NCI-H774 (cell line): ENCODE data around the gene E2F1.
"Not testable (repeated sequence)": the region's sequence is repeated elsewhere in the genome, so short reads cannot be mapped to it uniquely, and the experiment has no call there.

Experiments
- DNase-seq: peaks from one replicate; lab custom pipeline; 2025; lab: John Stamatoyannopoulos, UW

E2F1 gene

GRCh38 chr20:33710681-33711445 lies 24.7 kb upstream of the E2F1 start:
- no peak for DNase-seq

GRCh38 chr20:33709905-33710541 lies 23.8 kb upstream of the E2F1 start:
- DNase-seq, result no peak

DNA sequence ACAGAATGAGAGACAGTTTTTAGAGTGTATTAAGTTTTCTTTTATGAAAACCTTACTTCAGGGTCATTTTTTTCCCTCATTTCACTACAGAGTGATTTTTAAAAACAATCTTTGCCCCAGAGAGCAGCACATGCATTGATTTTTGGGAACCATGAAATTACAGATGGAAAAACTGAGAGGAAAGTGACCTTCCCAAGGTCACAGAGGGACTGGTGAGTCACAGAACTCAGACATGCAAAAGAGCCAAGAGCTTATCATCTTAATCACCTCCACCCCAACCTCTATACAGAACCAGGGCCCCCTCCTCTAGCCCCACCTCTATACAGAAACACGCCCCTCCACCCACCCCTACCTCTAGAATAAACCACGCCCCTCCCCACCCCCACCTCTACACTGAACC lies 23.2 kb upstream of the E2F1 start:
- DNase-seq, result no peak

DNA sequence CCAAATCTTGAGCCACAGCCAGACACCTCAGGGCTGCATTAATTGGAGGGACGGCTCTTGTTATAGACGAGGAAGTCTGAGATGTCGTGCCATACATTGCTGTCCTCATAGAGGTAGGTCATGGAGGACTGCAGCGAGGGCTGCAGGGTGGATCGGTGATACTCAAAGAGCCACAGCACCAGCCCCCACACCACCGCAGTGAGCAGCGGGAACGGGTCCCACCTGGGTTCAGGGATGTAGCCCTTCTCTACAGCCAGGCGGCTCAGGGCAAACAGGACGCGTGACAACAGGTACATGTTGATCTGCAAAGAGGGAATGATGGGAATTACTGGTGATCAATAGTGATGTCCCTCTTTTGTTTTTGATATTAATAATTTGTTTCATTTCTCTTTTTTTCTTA lies 21.5 kb upstream of the E2F1 start:
- no peak for DNase-seq

DNA sequence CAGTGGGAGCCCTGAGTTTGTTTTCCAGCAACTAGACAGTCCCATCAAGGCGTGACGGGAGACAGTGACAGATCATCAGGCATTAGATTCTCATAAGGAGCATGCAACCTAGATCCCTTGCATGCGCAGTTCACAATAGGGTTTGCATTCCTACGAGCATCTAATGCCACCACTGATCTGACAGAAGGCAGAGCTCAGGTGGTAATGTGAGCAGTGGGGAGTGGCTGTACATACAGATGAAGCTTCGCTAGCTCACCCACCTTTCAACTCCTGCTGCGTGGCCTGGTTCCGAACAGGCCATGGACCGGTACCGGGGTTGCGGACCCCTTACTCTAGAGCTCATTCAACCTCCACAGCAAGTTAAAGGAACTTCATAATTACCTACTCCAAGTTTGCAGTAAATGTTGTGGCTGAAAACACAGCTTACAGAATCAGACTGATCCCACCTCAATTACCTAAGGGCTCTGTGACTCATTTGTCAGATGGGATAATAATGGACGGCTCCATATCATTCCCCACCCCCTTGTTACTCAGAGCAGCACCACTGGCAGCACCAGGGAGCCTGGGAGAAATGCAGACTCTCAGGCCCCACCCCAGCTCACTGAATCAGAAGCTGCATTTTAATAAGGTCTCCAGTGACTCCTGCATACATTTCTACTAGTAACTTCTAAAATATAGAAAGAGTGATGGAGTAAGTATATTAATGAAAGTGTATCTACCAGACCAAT lies 18.2 kb upstream of the E2F1 start:
- DNase-seq, result no peak

GRCh38 chr20:33703498-33704137 lies 17.4 kb upstream of the E2F1 start:
- no peak for DNase-seq

DNA sequence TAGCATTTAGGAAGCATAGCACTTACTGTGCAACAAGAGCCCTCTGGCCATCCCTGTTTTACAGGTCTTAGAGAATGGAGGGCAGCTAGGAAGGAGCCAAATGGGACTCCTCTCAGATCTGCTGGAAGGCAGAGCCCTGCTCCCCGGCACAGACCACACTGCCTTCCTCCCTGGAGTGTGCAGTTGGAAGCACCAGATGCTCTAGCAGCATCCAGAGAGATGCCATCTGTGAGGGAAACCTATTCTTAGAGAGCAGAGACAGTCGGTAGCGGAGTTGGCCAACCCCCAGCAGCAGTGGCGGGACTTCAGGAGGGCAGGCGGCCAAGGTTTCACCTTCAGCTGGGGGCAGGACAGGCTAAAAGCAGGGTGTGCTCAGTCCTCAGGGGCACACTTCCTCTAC lies 16.7 kb upstream of the E2F1 start:
- no peak for DNase-seq

GRCh38 chr20:33701629-33702450 lies 15.7 kb upstream of the E2F1 start:
- no peak for DNase-seq

DNA sequence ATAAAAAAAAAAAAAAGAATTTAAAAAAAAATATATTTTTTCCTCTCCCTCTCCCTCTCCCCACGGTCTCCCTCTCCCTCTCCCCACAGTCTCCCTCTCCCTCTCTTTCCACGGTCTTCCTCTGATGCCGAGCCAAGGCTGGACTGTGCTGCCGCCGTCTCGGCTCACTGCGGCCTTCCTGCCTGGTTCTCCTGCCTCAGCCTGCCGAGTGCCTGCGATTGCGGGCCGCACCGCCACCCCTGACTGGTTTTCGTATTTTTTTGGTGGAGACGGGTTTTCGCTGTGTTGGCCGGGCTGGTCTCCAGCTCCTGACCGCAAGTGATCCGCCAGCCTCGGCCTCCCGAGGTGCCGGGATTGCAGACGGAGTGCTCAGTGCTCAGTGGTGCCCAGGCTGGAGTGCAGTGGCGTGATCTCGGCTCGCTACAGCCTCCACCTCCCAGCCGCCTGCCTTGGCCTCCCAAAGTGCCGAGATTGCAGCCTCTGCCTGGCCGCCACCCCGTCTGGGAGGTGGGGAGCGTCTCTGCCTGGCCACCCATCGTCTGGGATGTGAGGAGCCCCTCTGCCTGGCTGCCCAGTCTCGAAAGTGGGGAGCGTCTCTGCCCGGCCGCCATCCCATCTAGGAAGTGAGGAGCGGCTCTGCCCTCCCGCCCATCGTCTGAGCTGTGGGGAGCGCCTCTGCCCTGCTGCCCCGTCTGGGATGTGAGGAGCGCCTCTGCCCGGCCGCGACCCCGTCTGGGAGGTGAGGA lies 14.7 kb upstream of the E2F1 start:
- DNase-seq, result not testable (repeated sequence)

GRCh38 chr20:33698966-33699365 lies 12.8 kb upstream of the E2F1 start:
- not testable (repeated sequence) for DNase-seq

DNA sequence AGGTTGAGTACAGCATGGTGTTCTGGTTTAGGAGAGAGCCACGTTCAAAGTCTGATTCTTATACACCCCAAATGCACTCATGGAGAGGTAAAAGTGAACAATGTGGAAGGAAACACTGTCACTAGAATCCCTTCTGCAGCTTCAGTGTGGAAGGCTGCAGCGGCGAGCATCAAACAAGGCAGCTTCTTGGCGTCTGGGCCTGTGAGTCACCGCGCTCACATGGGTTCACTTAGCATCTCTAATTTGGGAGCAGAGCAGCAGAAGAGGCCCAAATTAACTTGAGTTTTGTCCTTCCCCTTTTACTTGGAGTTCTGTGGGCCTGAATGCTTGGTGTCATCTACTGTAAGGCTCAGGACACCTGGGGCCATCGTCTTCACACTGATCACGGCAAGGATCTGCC lies 10.9 kb upstream of the E2F1 start:
- no peak for DNase-seq

DNA sequence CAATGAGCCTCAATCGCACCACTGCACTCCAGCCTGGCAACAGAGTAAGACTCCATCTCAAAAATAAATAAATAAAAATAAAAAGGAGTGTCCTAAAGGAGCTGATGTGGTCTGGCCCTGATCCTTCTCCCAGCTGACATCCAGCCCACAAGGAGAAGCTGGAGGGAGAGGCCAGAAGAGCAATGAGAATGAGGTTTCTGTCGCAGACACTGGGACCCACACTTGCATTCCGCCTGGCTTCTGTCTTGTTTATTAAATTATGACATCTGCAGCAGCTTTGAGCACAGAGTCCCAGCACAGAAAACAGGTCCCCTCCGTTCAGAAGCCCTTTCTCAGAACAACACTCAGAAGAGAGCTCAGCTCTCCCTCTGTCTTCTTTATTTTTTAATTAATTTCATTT lies 10.3 kb upstream of the E2F1 start:
- DNase-seq, result no peak

DNA sequence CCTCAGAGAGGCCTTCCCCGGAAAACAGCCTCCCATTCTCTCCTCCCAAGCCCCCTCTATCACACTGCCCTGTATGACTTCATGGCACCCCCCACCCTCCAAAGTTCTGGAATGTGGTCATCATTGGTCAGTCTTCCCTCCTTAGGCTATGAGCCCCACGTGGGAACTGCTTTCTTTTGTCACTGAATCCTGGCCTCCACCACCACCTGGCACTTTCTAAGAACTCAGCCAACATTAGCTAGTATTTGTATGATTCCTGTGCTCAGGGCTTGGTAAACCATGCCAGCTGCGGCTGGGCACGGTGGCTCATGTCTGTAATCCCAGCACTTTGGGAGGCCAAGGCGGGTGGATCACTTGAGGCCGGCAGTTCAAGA lies 8.4 kb upstream of the E2F1 start:
- no peak for DNase-seq

- no peak for DNase-seq
Measured at GRCh38 chr20:33693741-33694638, 7.8 kb upstream of the E2F1 start.

DNA sequence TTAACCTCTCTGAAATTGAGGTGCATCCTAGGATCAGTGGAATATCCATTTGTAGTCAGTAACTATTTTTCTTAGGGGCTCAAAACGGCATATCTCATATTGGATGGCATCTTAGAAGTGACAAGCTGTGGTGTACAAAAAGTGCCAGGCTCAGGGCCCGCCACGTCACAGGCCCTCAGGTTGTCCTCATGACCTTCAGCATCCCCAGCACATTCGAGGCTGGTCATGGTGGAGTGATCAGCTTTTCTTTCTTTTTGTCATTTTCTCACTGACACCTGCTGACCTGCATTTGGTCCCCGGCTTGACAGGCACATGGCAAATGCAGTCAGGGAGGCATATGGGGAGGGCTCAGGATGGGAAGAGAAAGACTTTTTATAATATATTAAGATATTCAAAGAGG lies 7.1 kb upstream of the E2F1 start:
- DNase-seq, result no peak

DNA sequence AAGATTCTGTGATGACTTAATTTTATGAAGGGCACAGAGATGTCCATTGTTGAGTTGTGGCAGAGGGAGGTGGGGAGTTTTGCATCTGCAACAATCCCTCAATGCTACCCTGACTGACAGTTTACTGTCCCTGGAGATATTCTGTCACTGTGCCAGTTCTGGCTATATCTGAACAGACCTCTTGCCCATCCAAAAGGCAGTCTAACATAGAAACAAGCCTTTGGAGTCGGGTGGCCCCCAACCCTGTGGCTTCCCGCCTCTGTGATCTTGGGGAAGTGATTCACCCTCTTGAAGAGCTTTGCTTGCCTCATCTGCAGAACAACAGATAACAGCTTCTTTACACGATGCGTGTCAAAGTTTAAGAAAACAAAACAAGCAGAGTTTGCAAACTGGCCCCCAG lies 3.8 kb upstream of the E2F1 start:
- no peak for DNase-seq

GRCh38 chr20:33689493-33689892 lies 3.3 kb upstream of the E2F1 start:
- DNase-seq, result no peak

DNA sequence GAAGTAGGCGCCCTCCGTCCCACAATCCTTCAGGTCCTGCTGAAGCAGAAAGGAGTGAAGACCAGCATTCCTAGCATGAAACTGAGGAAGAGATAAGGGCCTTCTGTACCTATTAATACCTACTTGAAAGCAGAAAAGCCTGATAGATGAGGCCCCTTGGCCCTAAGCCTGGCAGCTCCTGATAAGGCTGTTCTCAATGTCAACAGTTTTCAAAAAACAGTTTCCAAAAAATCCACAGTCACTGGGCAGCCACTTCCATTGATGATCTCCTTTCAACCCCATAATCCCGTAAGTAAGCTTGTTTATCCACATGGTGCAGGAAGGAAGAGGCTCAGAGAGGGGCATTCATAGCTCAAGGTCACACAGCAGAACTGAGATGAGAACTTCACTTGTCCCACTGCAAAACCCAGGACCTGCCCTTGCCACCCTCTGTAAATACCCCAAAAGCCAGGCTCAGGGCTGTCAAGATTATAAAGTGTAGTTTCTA lies 2.8 kb upstream of the E2F1 start:
- DNase-seq, result no peak

- DNase-seq, result no peak
Measured at GRCh38 chr20:33687993-33688937, 2.1 kb upstream of the E2F1 start.
